HG03460 (cell line): ENCODE measurements around the gene SYT9.

Experiments used
- ATAC-seq: cut with Tn5 transposase; IDR thresholded peaks from one replicate; pipeline ENCODE4 v1.9.1; 2021; ENCODE audit not compliant: unreplicated experiment

The SYT9 gene

GRCh38 chr11:7422544-7423331 is 171.0 kb downstream of the SYT9 start:
- no peak for ATAC-seq

GRCh38 chr11:7423946-7424345 is 172.2 kb downstream of the SYT9 start:
- ATAC-seq: no peak

GRCh38 chr11:7427733-7428132 is 176.0 kb downstream of the SYT9 start:
- no peak for ATAC-seq

GRCh38 chr11:7428196-7428595 is 176.5 kb downstream of the SYT9 start:
- ATAC-seq: no peak

- no peak for ATAC-seq
Observed at GRCh38 chr11:7430496-7430895, 178.8 kb downstream of the SYT9 start.

GRCh38 chr11:7435176-7435575 is 183.5 kb downstream of the SYT9 start:
- ATAC-seq: no peak

GRCh38 chr11:7436146-7436545 is 184.4 kb downstream of the SYT9 start:
- ATAC-seq: no peak

GRCh38 chr11:7436657-7437056 is 185.0 kb downstream of the SYT9 start:
- peak; percentile 73 for ATAC-seq

GRCh38 chr11:7437696-7438095 is 186.0 kb downstream of the SYT9 start:
- no peak for ATAC-seq

- ATAC-seq: no peak
Observed at GRCh38 chr11:7439746-7440320, 188.1 kb downstream of the SYT9 start.

GRCh38 chr11:7442588-7443215 is 191.0 kb downstream of the SYT9 start:
- ATAC-seq: peak; percentile 87

- ATAC-seq: no peak
Observed at GRCh38 chr11:7444091-7444981, 192.6 kb downstream of the SYT9 start.

GRCh38 chr11:7445564-7445963 is 193.9 kb downstream of the SYT9 start:
- ATAC-seq: no peak

GRCh38 chr11:7448201-7448600 is 196.5 kb downstream of the SYT9 start:
- no peak for ATAC-seq

- no peak for ATAC-seq
Observed at GRCh38 chr11:7449211-7449840, 197.6 kb downstream of the SYT9 start.

GRCh38 chr11:7449841-7450214 is 198.1 kb downstream of the SYT9 start:
- no peak for ATAC-seq

GRCh38 chr11:7450836-7451235 is 199.1 kb downstream of the SYT9 start:
- no peak for ATAC-seq

GRCh38 chr11:7451520-7451919 is 199.8 kb downstream of the SYT9 start:
- ATAC-seq: no peak

GRCh38 chr11:7451952-7452494 is 200.3 kb downstream of the SYT9 start:
- ATAC-seq: no peak

- no peak for ATAC-seq
Observed at GRCh38 chr11:7454854-7455253, 203.2 kb downstream of the SYT9 start.

- no peak for ATAC-seq
Observed at GRCh38 chr11:7457211-7457610, 205.5 kb downstream of the SYT9 start.
